Neutrophil (primary cell): Measurements from ENCODE around the gene EZR.

Source experiments
- H3K27ac ChIP-seq: fragments of 200-600 bp; sonication (generic); 2 replicates; pipeline ENCODE4 v1.5.1; 2016; ENCODE audit warnings: mild to moderate bottlenecking, moderate library complexity
- H3K27me3 ChIP-seq: fragments of 200-600 bp; sonication (generic); 2 replicates; pipeline ENCODE4 v1.6.0; 2016; ENCODE audit warnings: mild to moderate bottlenecking
- H3K36me3 ChIP-seq: fragments of 200-600 bp; sonication (generic); 2 replicates; pipeline ENCODE4 v1.5.1; 2017
- H3K4me1 ChIP-seq, 2 experiments: fragments of 200-600 bp in 1 of 2; sonication (generic) in 1 of 2; 1 replicate in 1 of 2; 2 replicates in 1 of 2; pipeline versions ENCODE4 v1.5.1 to v1.6.1; 2013 to 2016; ENCODE audit warnings: low read depth in 1 of 2, low read length in 1 of 2, mild to moderate bottlenecking in 1 of 2, moderate library complexity in 1 of 2; ENCODE audit not compliant: control insufficient read depth in 1 of 2, insufficient read depth in 1 of 2
- H3K4me3 ChIP-seq, 2 experiments: fragments of 200-600 bp in 1 of 2; sonication (generic) in 1 of 2; 1 replicate in 1 of 2; 2 replicates in 1 of 2; pipeline ENCODE4 v1.5.1; 2013 to 2016; ENCODE audit warnings: low read depth in 1 of 2, low read length in 1 of 2, mild to moderate bottlenecking in 1 of 2, moderate library complexity in 1 of 2
- H3K9me3 ChIP-seq: fragments of 200-600 bp; sonication (generic); 2 replicates; pipeline ENCODE4 v1.5.1; 2016
- CTCF ChIP-seq: fragments of 200-600 bp; sonication (generic); IDR thresholded peaks from 2 replicates; pipeline ENCODE4 v1.5.1; 2016; ENCODE audit warnings: antibody characterized with exemption

The EZR gene

GRCh38 chr6:158847786-158848185 lies 28.6 kb upstream of the EZR start:
- TF ChIP-seq CTCF = no peak
- H3K4me3 ChIP-seq = no peak overlapping the region
- H3K9me3 ChIP-seq = no peaks in the 10 kb centered on the region
- no peaks in the 10 kb centered on the region for H3K4me1 ChIP-seq
- H3K27ac ChIP-seq = no peak overlapping the region
- peaks cover 10% of the 10 kb centered on the region for H3K27me3 ChIP-seq
- no peaks in the 10 kb centered on the region for H3K36me3 ChIP-seq

DNA sequence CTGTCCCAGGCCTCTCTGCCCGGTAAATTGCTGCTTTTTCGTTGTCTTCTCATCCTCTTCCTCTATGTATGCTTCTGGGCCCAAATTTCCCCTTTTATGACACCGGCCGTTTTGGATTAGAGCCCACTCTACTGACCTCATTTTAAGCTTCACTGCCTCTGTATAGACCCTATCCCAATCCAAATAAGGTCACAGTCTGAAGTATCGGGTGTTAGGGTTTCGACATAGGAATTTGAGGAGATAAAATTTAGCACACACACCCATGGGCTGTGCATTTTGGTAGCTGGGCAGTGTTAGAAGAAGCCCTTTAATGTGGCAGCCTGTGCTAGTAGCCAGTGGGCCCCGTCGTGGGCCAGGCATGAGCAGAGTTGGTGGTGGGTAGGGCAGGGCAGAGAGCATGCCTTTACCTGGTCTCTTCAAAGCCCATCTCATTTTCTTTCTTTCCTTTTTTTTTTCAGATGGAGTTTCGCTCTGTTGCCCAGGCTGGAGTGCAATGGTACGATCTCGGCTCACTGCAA lies 27.9 kb upstream of the EZR start:
- Histone ChIP-seq H3K27ac (no peak overlapping the region), H3K4me1 (no peaks in the 10 kb centered on the region), H3K4me3 (no peak overlapping the region), H3K27me3 (peaks cover 10% of the 10 kb centered on the region), H3K36me3 (no peaks in the 10 kb centered on the region), H3K9me3 (no peaks in the 10 kb centered on the region)
- TF ChIP-seq CTCF = no peak

- Histone ChIP-seq H3K9me3 (no peaks in the 10 kb centered on the region), H3K4me3 (no peak overlapping the region), H3K36me3 (no peaks in the 10 kb centered on the region), H3K27ac (no peak overlapping the region), H3K27me3 (no peaks in the 10 kb centered on the region), H3K4me1 (no peaks in the 10 kb centered on the region)
- TF ChIP-seq CTCF = no peak
These were observed 24.8 kb upstream of the EZR start for GRCh38 chr6:158843751-158844683.

DNA sequence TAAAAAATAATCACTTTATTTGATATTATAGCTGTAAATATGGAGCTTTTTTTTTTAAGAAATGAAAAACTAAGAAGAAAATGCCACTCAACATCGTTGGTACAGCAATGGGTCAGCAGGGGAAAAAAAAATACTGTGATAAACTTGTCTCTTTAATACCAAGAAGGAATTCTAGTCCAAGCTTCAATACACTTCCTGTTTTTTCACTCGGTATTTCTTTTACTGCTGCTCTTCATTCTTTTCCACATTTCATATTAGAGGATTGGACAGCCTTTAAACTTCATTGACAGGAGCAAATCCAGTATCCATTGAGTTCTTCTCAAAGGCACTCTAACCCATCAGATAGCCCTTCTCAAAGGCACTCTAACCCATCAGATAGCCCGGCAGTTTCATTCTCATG lies 22.2 kb upstream of the EZR start:
- H3K36me3 ChIP-seq = no peaks in the 10 kb centered on the region
- TF ChIP-seq CTCF = no peak
- no peaks in the 10 kb centered on the region for H3K9me3 ChIP-seq
- no peaks in the 10 kb centered on the region for H3K4me1 ChIP-seq
- H3K27me3 ChIP-seq = no peaks in the 10 kb centered on the region
- H3K4me3 ChIP-seq = no peak overlapping the region
- H3K27ac ChIP-seq = no peak overlapping the region

- no peak overlapping the region for H3K4me3 ChIP-seq
These were observed 21.3 kb upstream of the EZR start for GRCh38 chr6:158840465-158840864.

More at GRCh38 chr6:158840465-158840864, 21.3 kb upstream of the EZR start:
- Histone ChIP-seq H3K9me3 (no peaks in the 10 kb centered on the region), H3K4me1 (no peaks in the 10 kb centered on the region), H3K36me3 (no peaks in the 10 kb centered on the region), H3K27ac (no peak overlapping the region), H3K27me3 (peaks cover 4% of the 10 kb centered on the region)
- TF ChIP-seq CTCF = no peak
